Germinal center (tissue), 1 donor: ENCODE measurements around the gene TSPAN9.

ENCODE experiments used
- DNase-seq: peaks from one replicate; pipeline ENCODE4 v3.0.0; 2012; ENCODE audit warnings: mixed read lengths, low spot score

The TSPAN9 gene

DNA sequence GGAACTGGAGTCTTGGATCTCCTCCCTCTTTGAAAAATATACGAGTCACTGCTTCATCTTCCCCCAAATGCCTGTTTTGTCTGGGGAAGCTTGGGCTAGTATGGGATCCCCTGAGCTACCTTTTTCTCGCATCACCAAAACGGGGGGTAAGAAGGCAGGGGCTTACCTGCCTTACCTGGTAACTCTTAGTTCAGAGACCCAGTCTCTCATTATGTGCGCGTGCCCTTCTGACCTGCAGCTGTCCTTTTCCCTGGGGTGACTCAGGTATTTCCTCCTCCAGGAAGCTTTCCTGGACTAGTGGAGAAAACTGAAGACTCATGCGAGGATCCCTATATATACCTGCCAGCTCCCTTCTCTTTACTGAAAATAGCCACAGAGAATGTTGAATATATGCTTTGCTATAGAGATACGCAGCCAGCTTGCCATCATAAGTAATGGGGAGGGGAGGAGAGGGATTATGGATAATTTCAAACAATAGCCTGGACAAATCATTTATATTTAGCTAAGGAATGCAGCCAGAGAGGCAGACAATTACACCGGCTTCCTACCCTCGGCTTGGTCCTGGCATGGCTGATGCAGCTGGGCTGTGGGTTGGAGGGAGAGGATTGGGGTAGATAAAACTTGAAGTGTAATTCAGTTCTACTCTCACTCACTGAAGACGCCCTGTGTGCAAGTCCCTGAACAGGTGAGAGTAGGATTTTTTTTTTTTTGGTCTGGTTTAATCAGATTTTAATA lies 1.1 kb downstream of the TSPAN9 start:
- no peak for DNase-seq

DNA sequence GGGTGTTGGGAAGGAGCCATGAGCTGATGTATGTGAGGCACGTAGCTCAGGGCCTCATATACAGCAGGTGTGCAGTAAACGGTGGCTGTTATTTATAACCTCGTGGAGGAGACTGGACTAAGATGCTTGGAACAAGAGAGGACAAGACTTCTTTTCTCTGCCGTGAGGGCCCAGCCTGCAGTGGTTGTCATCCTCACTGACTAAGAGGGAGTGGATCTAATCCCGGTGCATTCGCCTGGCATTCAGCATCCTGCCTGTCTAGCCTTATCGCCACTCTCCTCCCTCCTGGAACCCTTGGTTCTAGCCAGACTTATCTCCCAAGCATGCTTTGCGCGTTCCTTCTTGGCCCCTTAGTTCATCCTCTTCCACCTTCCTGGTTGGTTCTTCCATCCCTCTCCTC lies 3.9 kb downstream of the TSPAN9 start:
- DNase-seq, result no peak

DNA sequence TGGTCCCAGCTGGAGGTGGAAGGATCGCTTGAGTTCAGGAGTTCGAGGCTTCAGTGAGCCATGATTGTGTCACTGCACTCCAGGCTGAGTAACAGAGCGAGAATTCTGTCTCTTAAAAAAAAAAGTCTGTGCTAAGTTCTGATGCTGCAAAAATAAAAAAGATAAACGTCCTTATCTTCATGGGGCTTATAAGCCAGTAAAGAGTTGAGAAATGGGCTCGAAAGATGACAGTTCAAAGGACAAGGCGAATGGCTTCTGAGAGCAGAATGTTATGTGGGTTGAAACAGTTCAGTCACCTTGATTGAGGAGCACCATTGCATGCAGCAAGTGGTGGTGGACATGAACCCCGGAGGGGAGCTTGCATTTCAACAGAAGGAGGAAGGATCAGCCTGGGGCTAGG lies 4.7 kb downstream of the TSPAN9 start:
- no peak for DNase-seq

DNA sequence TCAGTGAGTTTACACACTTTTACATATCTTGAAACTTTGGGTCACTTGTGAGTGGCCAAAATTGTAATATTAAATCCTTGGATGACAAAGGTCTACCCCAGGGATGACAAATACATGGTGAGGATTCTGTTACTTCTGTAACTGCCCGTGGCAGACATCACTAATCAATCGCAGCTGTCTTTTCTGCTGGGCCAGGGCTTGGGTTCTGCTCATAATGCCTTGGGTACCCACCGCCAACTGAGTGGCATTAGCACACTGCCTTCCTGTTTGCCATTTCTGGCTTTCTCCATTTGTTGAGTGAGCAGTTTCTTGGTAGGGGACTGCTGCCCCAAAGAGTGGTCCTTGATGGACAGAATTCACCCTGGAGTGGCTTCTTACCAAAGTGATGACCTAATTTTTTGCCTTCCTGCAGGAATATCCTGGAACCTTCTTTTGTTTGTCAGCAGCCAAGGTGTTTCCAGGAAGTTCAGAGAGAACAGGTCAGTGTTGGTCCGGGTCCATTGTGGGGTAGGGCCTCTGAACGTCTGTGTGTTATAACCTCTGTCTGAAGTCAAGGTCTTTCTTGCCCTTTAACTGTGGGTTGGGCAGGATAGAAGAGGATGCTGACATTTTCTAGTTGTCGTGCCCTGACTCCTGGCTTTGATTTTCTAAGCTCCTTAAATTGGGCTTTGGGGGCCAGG lies 6.2 kb downstream of the TSPAN9 start:
- DNase-seq, result no peak

DNA sequence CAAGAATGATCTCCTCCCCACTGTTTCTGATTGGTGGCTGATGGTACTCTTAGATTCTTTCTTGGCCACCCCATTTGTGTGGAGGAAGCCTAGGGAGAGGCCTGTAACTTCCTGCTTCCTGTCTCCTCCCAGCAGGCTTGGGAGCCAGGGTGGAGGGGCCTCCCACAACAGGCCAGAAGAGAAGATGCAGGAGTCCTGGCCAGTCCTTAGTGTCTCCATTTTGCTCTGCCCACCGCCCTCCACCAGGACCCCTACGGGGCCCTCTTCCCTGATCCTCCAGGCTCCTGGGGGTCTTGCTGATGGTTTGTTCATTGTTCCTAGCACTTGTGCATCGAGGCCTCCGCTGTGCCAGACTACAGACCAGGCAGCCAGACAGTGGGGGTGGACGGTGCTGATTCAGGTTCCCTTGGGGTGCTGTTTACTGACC lies 6.8 kb downstream of the TSPAN9 start:
- DNase-seq, result no peak

DNA sequence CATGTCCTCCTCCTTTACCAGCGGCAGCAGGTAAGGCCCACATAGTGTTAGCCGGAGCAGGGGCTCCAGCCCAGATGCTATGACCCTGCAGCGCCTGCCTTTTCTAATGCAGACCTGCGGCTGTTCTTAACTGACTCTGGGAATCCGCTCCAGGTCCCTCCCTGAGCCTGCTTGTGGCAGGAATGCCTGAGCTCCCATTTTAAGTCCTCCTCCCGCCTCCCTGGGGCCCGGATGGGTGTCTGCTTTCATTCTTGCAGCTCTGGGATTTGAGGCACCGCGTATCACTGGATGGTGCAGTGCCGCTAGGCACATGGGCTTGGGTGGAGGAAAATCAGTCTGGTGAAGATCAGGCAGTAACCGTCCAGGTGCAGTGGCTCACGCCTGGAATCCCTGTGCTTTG lies 7.6 kb downstream of the TSPAN9 start:
- no peak for DNase-seq

DNA sequence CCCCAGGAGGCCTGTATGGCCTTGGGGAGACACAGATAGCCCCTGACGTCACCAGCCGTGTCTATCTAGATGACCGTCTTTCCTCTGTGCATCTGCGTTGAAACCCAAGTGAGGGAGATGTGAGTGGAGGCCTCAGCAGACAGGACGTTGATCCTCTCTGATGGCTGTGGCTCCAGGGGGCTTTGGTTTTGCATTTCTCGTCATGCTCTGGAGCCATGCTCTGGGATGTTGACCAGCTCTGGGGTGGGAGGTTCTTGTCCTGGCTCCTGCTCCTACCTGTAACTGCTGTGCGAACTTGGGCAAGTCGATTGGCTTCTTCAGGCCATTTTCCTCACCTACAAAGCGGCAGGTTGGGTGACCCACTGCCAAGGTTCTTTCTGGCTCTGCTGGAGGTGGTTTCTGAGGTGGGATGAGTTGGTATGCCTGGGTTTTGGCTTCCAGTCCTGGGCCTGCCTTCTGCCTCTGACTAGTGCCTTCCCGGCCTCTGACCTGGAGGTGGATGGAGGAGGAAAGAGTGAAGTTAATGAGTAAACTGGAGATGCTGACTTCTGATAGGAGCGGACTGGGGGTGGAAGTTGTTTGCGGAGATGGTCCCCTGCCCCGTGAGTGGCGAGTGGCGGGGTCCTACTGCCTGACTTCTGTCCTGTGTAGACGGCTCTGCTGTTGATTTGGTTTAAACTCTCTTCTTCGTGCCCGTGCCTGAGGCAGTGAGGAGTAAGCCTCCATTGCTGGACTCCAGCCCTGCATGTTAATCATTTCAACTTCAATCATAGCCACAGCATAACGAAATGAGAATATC lies 8.4 kb downstream of the TSPAN9 start:
- DNase-seq, result no peak

DNA sequence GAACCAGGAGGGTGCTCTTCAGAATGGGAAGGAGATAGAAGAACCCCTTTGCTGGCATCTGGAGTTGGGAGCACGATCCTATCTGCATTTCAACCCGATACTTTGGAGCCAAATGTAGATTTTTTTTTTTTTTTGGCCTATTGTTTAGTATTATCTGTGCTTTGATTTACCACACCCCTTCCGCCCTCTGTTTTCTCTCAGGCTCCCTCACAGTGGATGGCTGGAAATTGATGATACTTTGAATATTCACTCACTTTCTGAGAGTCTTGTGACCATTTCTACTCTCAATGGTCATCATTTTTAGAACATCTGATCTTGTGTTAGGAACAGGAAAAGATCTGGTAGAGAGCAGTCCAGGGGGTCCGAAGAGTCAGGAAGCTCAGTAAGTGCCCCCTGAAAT lies 9.0 kb downstream of the TSPAN9 start:
- no peak for DNase-seq

DNA sequence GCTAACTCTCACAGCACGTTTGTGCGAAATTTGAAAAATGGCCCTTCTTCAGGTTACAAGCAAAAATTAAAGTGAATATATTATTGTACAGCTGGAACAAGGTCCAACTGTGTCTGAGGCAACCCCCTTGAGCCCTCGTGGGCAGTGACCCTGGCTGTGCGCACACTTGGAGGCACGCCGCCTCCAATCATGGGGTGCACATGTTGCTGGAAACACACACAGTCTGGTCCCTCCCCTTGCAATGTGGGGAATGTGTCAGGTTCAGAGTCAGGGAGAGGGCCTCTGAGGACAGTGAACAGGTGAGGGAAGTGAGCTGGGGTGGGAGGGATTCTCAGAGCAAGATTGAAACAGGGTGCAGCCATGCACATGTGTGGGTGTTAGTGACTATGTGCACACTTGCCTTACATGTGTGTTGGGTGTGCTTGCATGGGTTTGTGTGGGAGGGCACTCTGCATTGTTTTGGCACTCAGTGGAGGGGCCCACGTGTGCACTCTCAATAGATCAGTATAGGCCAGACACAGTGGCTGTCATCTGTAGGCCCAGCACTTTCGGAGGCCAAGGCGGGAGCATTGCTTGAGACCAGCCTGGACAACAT lies 9.6 kb downstream of the TSPAN9 start:
- no peak for DNase-seq

DNA sequence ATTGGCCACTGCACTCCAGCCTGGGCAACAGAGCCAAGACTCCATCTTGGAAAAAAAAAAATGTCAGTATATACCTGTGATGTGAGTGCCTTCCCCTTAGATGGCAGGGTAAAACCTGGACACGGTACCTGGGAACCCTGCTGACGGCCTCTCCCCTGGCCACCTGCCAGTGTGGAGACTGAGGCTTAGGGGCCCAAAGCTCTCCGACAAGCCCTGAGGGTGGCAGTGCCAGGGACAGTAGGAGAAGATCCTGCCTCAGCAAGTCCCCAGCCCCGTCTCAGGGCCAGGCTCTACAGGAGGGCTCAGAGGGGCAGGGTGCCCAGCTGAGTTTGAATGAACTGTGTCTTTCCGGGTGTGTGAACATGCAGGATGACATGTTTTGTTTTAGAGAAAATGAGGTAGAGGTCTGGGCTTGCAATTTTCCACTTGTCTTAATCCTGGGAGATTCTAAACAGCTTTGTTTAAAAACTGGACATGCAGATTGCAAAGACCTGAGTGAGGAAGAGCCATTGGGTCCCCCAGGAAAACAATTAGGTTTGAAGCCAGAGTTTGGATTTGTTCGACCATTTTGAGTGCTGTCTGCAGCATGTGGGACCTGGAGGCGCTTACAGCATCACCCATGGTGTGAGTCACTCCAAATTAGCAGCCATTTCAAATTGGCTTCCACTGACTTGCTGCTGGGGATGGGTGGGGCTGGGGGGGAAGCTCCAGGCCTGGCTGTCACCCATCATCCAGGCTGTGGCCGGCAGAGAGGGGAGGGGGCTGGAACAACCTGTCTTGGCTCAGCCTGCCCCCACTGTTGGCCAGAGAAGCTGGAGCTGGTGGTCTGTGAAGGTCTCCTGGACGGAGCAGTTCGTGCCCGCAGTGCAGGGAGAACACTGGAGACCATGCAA lies 10.8 kb downstream of the TSPAN9 start:
- no peak for DNase-seq

DNA sequence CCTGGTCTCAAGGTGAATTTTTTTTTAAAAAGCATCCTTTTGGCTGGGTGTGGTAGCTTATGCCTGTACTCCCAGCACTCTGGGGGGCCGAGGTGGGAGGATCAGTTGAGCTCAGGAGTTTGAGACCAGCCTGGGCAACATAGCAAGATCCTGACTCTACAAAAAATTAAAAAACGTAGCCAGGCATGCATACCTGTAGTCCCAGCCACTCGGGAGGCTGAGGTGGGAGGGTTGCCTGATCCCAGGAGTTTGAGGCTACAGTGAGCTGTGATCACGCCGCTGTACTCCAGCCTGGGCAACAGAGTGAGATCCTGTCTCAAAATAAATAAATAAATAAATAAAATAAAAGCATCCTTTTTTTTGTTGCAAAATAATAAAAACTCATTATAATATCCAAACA lies 12.4 kb downstream of the TSPAN9 start:
- DNase-seq, result no peak

DNA sequence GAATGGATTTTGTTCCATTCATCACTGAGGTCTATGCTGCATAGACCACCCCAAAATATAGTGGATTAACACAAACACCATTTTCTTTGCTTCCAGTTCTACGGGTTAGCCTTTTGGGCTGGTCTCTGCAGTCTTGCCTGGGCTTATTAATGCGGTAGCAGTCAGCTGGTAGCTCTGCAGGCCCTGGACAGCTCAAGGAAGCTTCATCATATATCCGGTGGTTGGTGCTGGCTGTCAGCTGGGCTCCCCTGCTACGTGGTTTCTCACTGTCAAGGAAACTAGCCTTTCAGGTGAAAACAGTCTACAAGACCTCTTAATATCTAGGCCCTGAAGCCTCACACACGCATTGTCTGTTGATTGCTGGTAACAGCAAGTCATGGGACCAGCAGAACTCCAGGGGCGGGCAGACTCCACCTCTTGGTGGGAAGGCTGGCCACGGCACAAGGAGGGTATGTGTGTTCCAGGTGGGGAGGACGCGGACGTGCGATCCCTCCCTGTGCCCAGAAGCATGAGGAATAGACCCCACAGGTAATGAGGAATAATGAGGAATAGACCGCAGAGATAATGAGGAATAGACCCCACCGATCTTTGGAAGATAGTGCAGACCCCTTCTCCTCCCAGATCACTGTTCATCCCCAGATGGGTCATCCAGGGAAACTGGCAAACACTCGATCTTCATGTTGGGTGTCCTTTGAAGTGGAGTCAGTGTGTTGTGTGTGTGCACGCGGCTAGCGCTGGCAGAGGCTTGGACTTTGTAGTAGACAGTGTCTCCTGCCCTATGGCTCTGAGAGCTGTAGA lies 13.3 kb downstream of the TSPAN9 start:
- DNase-seq, result no peak

DNA sequence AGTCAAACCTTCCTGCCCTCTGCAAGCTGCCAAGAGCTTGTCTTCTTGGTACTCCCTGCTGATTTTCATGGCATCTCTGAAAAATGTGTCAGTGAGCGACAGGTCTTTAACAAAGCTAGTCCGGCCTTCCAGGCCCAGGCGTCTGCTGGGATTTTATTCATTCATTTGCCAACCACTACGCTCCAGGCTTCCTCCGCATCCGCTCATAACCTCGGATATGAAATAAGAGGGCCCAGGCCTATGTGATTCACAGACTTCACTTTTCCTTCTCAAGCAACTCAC lies 13.8 kb downstream of the TSPAN9 start:
- no peak for DNase-seq

DNA sequence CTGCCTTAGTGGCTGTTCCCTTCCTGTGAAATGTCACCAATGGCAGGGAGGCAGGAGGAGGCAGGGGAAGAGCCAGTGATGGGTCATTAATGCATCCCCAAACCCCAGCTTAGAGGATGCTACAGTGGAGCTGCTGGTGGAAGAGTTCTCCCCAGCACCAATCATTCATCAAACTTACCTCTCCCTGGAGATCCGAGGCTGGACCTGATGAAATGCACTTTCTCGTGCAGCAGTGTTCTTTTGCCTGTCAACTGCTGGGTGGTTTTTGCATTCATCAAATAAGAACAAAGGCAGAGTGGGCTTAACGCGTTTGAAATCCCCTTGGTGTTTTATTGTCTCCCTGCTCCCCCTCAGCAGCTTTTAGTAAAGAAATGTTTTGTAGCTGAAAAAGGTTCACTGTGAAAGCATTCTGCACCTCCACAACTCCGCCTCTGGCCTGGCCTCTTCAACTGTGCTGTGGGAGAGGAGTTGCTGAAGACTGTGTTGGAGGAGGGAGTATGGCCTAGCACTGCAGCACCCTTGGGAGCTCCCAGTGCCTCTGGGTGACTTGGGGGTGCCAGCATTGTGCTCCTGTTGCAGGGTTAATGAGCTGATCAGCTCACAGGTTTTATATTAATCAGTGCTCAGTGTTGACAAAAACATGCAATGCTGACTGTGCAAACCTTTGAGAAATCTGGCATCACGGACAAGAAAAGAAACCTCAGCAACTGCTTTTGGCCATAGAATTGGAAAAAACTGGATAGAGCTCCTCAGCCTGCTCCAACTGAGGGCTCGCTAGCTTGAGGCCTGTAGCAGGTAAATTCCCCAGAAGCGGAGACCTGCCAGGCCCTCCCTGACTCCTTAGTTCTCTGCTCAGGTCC lies 14.4 kb downstream of the TSPAN9 start:
- DNase-seq, result no peak

DNA sequence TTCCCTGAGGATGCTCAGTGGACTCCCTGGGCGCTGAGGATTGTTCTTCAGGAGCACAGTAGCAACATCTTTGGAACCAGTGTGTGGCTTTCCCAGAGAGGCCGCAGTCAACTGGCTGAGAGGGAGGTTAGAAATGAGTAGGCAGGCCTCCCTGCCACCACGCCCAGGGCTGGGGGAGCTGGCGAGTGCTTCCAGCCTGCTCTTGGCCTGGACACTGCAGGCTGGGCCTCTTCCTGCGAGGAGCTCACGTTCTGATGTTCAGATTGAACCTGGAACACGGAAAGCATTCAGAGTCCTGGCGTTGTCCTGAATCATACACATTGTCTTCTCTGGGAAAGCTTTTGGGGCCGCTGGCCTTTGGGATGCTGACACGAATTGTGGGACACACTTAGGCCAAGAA lies 15.6 kb downstream of the TSPAN9 start:
- no peak for DNase-seq

DNA sequence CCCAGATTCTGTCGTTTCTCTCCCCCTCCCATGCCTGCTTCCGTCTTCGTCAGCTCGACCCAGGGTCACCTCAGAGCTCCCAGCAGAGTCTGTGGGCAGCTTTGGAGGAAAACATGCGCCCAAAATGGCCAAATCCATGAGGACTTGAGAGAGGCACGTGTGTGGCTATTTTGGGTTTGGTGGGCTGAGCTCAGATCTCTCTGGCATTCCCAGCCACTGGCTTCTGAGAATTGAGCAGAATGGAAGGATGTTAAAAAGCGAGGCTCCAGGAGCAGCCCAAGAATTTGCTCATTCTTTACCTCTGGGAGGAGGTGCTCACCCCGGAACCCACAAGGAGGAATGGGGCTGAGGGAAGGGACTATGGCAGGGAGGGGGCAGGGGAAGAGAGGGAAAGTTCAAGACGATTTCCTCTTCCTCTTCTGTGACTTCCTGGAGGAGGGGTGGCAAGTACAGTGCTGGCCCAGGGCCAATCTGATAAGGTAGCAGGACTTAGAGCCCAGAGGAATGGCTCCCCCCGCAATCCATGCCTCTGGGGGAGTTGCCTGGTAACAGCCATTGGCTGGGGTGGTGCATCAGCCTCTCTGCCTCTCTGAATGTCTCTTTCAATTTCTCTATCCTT lies 20.1 kb downstream of the TSPAN9 start:
- DNase-seq, result no peak

DNA sequence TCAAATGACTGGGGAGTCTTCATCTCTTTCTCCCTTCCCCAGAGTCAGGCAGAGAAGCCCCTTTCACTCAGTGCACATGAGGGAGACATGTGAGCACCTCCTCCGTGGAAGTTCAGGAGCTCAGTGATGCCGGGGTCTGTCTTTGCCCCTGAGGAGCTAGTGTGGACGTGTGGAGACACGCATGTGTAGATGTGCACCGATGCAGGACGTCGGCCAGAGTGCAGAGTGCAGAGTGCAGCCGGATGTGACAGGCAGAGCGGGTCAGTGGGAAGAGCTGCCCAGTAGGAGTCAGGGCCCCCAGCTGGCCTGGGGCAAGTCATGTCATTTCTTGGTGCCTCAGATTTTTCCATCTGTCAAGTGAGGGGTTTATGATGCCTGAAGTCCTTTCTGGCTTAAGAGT lies 20.7 kb downstream of the TSPAN9 start:
- DNase-seq, result no peak

DNA sequence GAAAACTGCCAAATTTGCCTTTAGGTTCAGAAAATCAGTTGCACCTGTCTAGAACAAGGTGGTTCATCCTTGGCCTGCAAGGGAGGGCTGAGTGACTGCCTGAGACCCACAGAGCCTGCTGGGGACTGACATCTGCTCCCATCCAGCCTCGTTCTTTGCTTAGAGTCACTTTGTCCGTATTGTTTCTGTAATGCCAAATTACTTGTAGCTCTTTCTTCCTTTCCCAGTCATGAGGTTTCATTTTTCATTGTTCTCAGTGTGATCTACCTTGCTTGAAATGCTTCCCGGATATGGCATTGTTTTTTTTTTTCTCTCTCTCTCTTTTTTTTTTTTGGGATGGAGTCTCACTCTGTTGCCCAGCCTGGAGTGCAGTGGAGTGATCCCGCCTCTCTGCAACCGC lies 21.3 kb downstream of the TSPAN9 start:
- DNase-seq, result no peak

DNA sequence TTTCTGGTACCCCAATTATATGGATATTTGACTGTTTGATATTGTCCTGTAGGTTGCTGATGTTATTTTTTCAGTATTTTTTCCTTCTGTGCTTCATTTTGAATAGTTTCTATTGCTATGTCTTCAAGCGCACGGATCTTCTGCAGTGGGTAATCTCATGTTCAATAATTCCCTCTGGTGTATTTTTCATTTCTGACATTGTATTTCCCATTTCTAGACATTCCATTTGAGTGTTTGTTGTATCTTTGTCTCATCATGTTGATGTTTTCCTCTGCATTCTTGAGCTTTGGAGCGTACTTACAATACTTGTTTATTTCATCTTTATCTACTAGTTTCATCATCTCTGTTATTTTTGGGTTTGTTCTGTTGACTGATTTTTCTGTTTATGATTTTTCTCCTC lies 22.0 kb downstream of the TSPAN9 start:
- DNase-seq, result no peak
